Ammon's horn (tissue), 1 donor: ENCODE results near the gene HEMK1.

Source experiments
- DNase-seq: peaks from one replicate; pipeline ENCODE4 v3.0.0-alpha.2; 2016; ENCODE audit warnings: low spot score

The HEMK1 gene

GRCh38 chr3:50545781-50546180 is 23.5 kb upstream of the HEMK1 start:
- DNase-seq, result no peak

DNA sequence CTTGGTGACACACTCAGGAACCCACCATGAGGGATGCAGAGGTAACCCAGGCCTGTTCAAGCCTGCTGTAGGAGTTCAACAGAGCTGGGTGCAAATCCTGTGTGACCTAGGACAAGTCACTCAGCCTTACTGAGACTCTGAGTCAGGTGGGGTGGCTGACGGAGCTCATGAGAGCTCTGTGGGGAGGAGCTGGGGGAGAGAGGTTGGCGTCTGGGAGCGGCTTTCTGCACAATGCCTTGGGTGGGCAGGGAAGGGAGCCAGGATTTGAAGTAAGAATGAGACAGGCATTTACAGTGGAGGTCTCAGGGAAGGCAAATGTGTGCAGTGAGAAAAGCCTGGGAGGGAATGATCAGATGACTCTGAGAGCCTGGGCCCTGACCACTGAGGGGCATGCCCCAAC is 20.1 kb upstream of the HEMK1 start:
- no peak for DNase-seq

DNA sequence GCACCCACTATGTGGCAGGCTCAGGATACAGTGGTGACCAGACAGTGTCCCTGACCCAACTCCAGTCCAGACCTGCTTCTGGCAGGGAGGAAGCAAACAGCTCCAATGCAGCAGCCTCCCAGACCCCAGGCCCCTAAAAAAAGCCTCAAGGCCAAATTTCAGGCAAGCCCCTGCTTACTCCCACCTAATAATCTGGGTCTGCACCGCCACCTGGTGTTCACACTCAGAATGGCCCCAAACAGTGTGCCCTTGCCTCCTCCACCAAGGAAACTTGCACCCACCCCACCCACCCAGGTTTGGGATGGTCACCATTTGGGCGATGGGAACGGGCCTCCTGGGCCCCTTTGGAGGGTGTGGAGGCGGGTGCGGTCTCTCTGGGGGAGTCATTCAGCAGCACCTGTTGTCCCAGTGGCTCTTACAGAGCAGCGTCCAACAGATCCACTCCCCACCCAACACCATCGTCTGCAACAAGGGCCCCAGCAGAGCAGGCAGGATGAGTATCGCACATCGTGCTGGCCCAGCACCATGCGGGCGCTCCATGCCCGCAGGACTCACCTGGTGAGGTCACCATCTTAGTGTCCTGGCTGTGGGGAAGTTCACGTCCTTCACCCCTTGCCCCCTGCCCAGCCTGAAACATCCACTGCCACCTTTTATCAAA is 19.1 kb upstream of the HEMK1 start:
- DNase-seq, result peak; percentile 40

GRCh38 chr3:50551054-50551659 is 18.2 kb upstream of the HEMK1 start:
- no peak for DNase-seq

GRCh38 chr3:50551681-50552435 is 17.5 kb upstream of the HEMK1 start:
- DNase-seq, result no peak

DNA sequence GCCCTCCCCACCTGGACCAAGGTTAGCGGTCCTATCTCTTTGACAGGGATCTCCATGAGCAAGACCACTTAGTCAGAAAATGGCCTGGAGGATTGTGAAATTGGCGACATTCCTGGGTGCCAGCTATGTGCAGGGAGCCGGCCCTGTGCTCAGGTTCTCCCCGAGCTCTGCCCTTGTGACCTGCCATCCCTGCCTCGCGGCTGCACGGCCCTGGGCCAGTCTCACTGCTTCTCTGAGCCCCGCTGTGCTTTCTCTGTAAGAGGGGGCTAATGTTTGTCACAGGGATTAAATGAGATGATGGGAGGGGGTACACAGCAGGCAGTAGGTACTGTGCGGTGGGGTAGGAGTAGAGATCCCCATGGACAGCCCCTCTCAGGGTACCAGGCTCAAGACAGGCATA is 16.7 kb upstream of the HEMK1 start:
- no peak for DNase-seq

GRCh38 chr3:50554553-50554952 is 14.8 kb upstream of the HEMK1 start:
- DNase-seq, result no peak

GRCh38 chr3:50557106-50557505 is 12.2 kb upstream of the HEMK1 start:
- DNase-seq, result no peak

- no peak for DNase-seq
Observed at GRCh38 chr3:50557915-50558314, 11.4 kb upstream of the HEMK1 start.

DNA sequence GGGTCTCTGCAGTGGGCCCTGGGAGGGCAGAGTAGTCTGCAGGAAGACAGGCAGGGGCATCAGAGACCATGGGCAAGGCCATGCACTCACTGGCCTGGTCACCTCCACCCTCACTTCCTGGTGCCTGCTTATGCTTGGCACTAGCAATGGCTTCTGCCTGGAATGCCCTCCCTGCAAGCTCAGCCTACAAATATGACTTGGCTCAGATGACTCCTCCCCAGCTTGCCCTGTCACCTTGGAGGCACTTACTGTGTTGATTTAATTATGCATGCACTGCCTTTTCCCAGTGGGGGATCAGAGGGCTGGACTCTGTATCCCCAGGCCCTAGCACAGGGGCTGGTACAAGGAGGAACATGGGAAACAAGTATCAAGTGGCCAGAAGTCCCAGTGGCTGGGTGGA is 9.6 kb upstream of the HEMK1 start:
- DNase-seq, result no peak

GRCh38 chr3:50562861-50563260 is 6.5 kb upstream of the HEMK1 start:
- DNase-seq, result no peak

GRCh38 chr3:50563867-50564266 is 5.5 kb upstream of the HEMK1 start:
- no peak for DNase-seq

- DNase-seq, result no peak
Observed at GRCh38 chr3:50564321-50564720, 5.0 kb upstream of the HEMK1 start.

- no peak for DNase-seq
Observed at GRCh38 chr3:50567011-50567385, 2.3 kb upstream of the HEMK1 start.

- peak; percentile 93 for DNase-seq
Observed at GRCh38 chr3:50567386-50568167, 1.7 kb upstream of the HEMK1 start, which contains the start of gene C3orf18. TSS of gene C3orf18 (minus strand) at chr3:50567747. CDS start at chr3:50565699, 2,048 bp downstream.

DNA sequence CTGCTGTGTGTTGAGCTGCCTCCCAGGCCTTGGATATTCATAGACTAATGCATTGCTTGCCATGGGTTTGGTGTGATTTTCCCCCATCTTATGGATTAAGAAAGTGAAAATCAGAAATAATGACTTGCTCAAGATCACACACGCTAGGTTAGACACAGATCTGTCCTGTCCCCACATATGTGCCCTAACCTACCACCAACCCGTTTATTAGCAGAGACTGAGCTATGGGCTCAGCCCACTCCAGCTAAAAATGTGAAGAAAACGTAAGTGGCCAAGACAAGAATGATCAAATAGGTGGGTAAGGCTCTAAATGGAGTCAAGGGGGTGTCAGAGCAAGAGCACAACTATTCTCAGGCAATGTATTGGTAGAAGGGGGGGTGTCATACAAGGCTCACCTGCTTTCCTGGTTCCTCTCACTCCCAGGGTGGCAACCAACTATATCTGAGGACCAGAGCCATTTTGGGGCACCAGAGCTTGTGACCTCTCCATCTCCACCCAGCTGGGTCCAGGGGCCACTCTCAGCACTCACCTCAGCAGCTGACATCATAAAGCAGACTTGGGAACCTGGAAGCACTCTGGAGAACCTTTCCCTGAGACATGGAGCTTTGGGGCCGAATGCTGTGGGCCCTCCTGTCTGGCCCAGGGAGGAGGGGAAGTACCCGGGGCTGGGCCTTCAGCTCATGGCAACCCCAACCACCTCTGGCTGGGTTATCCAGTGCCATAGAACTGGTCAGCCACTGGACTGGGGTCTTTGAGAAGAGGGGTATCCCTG is 1.4 kb downstream of the HEMK1 start:
- no peak for DNase-seq

GRCh38 chr3:50571486-50571885 is 2.2 kb downstream of the HEMK1 start:
- no peak for DNase-seq

- DNase-seq, result peak; percentile 74
Observed at GRCh38 chr3:50572158-50572557, 2.8 kb downstream of the HEMK1 start.

- no peak for DNase-seq
Observed at GRCh38 chr3:50572801-50573371, 3.6 kb downstream of the HEMK1 start.

DNA sequence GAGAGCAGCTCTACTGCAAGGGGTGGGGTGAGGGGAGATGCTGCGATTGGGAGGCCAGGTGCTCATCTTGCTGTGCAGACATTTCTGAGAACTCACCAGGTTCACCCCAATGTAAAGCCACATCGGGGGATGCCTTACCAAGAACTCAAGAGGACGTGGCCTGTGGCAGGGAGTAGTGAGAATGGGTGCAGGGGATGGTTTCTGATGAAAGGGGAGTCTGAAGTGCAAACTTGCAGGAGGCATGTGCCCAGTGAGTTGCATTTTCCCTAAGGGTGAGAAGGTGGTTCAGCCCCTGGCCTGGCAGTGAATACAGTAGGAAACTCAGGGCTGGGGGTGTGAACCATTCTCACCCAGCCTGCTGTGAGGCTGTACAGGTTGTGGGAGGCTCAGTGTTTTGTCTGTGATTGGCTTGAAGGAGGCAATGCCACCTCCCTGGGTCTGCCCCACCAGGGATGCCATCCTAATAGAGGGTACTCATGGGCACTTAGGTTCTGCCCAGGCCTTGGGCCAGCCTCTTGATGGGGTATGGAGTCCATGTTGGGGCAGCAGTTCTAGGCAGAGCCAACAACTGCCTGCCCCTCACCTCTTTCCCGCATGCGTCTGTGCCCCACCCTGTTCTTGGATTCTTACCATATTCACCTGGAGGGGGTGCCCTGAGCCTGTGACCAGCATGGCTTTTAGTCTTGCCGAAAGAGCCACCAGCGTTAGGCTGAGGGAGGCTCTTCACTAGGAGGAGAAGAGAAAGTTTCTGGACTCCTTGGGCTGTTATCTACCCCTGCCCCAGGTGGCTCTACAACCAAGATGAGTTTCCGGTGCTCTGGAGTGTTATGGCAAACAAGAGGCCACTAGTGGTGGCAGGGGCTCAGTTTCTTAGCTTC is 4.5 kb downstream of the HEMK1 start:
- no peak for DNase-seq
